Suppressor macrophage treated with lipopolysaccharide for 4 hours (primary cell): ENCODE data around the gene RYK.
"Not testable (repeated sequence)": the region's sequence is repeated elsewhere in the genome, so short reads cannot be mapped to it uniquely, and the experiment has no call there.

Experiments
- DNase-seq: peaks from one replicate; pipeline ENCODE4 v3.0.0-alpha.2; 2020

RYK gene

GRCh38 chr3:134250717-134251220 is at the start of gene RYK:
RYK (minus strand) TSS chr3:134250859; CDS start chr3:134250654, 205 bp downstream.
- peak; percentile 84 for DNase-seq

- DNase-seq = no peak
Observed at GRCh38 chr3:134299888-134300206, 49.2 kb upstream of the RYK start.

DNA sequence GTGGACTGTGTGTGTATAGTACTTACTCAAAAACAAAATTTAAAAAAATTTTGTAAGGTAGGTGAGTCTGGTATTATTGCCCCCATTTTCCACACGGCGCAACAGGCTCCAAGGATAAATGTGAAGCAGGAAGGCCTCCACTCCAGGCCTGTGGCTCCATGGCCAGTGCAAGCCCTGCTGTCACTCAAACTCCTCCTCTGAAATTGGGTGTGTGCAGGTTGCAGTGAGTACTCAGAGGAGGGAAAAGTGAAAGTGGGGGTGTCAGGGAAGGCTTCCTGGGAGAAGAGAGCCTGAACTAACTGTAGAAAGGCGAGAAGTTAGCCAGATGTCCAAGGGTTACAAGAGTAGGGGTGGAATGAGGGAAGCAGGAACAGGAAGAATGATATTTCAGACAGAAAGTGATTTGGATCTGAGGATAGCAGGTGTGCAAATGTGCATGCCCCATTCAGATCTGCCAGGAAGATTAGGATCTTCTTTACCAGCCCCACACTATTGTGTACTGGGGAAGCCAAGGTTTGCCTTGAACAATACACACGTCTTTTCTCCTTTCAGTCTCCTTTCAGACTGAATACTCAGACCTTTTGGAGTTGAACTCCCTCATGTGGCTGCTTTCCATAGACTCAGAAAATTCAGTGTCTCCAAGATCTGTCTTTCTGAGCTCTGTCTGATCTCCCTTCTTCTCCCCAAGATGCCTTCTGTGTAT is 48.7 kb upstream of the RYK start:
- no peak for DNase-seq

DNA sequence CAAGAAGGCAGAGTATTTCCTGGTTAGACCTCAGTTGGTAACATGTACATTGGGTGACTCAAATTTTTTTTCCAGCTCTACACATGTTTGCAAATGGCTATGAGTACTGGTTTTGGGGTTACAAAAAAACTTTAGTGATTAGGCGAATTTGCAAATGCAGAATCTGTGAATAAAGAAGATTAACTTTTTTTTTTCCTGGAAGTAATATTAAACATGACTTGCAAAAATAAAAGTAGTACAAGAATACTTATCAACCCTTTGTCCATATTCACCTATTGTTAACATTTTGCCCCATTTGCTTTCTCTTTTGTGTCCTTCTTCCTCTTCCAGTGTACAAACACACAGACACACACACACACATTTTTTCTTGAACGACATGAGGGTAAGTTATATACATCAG is 47.6 kb upstream of the RYK start:
- DNase-seq = no peak

DNA sequence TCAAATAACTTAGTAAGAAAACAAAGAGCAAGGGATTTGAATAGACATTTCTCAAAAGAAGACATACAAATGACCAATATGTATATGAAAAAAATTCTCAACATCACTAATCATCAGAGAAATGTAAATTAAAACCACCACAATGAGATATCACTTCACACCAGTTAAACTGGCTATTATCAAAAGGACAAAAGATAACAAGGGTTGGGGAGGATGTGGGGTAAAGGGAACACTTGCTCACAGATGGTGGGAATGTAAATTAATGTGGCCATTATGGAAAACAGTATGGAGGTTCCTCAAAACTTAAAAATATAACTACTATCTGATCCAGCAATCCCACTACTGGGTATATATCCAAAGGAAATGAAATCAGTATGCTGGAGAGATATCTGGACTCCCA is 46.0 kb upstream of the RYK start:
- no peak for DNase-seq

DNA sequence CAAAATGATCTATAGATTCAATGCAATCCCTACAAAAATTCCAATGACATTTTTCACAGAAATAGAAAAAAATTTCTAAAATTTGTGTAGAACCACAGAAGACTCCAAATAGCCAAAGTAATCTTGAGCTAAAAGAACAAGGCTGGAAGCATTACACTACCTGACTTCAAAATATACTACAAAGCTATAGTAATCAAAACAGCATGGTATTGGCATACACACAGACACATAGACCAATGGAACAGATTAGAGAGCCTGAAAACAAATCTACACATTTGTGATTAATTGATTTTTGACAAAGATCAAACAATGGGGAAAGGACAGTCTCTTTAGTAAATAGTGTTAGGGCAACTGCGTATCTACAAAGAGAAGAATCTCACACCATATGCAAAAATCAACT is 45.3 kb upstream of the RYK start:
- no peak for DNase-seq

GRCh38 chr3:134294302-134295280 is 43.9 kb upstream of the RYK start:
- no peak for DNase-seq

DNA sequence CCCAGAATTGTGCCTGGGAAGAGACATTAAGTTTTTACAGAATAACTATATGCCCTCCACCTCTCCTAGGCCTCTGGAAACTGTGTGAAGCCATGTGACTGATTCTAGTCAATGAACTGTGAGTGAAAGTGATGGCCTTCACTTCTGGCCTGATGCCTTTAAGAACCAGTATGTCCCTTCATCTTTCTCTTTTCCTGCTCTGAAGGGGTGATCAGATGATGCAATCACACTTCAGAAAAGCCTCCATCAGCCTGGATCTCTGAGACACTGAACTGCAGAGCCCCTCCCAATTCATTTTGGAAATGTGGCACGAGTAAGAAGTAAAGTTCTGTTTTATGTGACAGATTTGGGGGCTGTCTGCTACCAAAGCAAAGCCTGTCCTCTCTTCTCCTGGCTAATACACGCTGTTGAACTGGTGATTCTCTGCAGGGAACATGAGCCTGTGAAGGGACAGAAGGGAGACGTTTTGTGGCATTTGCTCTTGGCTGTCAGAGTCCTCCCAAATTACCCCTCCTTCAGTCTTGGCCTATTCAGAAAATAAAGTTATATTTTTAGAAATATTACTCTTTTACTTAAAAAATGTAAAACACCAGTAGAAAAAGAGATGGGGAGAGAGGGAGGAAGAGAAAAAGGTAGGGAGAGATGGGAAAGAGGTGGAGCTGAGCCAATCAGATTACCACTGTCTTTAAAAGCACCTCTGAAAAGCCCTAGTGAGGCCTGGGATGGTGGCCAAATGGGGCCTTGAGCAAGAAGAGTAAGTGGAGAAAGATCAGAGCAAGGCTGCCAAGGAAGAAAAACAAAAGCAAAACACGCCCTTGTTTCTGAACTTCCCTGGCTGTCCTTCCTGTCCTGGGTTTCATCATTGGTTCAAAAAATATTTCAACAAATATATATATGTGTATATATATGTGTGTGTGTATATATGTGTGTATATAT is 40.9 kb upstream of the RYK start:
- DNase-seq = peak; percentile 36

- DNase-seq = no peak
Observed at GRCh38 chr3:134287512-134287911, 36.9 kb upstream of the RYK start.

GRCh38 chr3:134284438-134284837 is 33.8 kb upstream of the RYK start:
- DNase-seq = no peak

DNA sequence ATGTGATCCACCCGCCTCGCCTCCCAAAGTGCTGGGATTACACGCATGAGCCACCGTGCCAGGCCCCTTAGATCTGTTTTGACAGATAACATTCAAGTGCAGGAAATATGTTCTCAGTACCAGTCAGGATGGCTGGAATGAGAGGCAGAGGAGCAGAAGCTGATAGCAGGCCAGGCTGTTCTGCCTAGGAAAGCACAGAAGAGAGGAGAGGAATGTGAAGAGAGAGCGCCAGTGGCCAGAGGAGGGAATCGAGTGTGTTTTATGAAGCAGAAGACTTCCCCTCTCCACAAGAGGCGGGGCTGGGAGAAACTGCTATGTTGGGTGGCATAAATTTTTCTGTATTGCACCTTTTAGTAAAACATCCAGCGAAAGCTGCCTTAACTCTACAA is 32.0 kb upstream of the RYK start:
- no peak for DNase-seq

DNA sequence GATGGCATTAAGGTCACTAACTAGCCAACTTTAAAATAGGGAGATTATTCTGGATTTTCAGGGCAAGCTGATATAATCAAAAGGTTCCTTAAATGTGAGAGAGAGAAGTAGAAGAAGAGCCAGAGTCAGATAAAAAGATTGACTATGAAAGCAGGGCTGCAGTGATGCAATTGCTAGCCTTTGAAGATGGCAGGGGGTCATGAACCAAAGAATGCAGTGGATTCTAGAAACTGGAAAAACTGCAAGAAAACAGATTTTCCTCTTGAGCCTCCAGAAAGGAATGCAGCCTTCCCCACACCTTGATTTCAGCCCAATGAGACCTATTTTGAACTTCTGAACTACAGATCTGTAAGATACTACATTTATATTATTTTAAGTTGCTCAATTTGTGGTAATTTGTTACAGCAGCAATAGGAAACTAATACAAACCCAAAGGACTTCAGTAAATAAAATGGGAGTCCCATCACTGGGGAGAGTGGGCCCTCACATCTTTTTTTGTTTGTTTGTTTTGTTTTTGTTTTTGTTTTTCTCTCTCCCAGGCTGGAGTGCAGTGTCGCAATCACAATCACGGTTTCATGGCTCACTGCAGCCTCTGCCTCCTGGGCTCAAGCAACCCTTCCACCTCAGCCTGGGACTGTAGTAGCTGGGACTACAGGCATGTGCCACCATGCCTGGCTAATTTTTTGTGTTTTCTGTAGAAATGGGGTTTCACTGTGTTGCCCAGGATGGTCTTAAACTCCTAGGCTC is 31.4 kb upstream of the RYK start:
- DNase-seq = no peak

GRCh38 chr3:134279466-134279865 is 28.8 kb upstream of the RYK start:
- DNase-seq = no peak

DNA sequence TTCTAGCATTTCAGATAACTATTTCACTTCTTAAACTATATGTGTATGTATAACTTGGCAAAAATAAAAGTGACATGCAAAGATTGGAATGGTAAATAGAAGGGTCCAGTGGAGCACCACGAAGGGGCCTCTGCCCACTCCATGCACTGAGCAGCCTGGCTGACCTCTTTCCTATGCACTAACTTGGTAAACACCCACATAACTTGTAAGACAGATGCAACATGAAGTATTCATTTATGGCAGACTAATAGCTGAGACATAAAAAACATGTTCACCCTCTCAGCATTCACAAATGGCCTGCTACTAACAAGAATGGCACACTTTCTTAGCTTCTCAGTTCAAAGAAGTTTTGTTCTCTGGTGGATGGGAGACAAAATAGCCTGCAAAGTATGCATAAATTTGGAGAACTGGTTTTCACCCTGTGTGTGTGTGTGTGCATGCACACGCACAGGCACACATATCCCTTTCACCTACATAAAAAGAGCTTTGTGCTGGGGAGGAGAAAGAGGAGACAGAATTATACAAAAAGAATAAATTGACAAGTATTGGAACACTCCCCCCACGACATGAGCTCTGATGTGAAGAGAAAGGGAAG is 26.5 kb upstream of the RYK start:
- DNase-seq = no peak

DNA sequence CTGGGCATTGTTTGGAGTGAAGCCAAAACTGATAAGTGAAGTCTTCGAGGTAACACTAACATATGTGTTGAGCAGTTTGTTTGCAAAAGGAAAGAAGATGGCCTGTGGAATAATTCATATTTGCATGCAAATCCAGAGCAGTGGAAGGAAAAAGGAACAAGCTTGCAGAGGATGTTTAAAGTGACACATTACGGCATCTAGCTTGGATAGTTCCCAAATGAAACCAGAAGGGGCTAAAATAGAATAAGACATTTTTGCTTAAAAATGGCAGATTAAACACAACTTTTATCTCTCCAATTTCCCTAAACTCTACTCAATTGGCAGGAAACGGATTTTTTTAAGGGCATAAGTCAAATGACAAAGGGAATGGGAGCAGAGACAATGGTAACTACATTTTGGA is 25.4 kb upstream of the RYK start:
- DNase-seq = peak; percentile 22

- DNase-seq = not testable (repeated sequence)
Observed at GRCh38 chr3:134275110-134275509, 24.5 kb upstream of the RYK start.

- no peak for DNase-seq
Observed at GRCh38 chr3:134274571-134274970, 23.9 kb upstream of the RYK start.

DNA sequence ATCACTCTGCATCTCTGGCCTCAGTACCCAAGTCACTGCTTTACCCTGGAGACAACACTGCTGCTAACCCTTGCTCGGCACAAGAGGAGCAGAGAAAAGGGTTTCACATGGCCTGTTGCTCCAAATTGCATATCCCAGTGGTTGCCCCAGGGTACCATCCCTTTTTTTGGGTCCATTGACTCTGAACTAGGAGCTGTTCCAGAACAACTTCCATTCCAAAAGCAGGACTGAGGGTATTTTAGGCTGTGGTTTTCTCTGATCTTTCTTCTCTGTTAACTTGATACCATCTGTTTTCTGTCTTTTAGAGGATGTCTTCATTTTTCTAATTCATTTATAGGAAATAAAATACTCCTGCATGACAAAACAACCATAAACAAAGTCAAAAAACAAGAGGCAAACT is 17.3 kb upstream of the RYK start:
- no peak for DNase-seq

DNA sequence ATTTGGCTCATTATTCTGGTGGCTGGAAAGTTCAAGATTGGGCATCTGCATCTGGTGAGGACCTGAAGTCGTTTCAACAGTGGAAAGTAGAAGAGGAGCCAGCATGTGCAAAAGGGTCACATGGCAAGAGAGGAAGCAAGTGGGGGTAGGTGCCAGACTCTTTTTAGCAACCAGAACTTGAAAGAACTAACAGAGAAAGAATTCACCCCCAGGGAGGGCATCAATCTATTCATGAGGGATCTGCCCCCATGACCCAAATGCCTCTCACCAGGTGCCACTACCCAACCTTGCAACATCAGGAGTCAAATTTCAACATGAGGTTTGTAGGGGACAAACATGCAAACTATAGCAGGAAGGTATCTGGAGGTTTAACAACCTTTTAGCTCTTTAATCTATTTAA is 10.3 kb upstream of the RYK start:
- DNase-seq = no peak

DNA sequence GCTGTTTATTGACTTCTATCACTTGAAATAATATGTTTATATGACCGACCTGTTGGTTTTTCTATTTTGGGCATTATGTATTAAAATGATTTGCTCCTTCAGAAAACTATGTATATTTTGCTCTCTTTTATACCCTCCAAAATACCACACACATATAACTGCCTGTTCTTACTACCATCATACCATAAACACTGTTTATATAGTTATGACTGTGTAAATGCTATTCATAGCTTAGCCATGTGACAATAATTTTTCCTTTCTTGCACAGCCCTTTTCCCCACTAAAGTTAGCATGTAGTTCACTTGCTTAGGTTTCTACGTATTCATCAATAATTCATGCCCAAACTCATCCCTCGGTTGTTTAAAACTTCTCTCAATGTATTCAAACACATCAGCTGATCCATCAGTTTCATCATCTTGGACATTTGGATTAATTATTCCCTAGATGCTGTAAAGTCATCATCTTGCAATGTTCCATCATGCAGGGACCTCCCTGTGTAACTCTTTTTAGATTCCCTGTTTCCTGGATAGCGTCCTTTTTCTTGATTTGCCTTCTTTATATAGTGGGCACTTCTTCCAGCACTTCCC is 8.2 kb upstream of the RYK start:
- DNase-seq = no peak

- peak; percentile 49 for DNase-seq
Observed at GRCh38 chr3:134255404-134255803, 4.7 kb upstream of the RYK start.
